SK-N-SH treated with all-trans-retinoic acid at 6 μM for 48 hours (cell line): ENCODE results near the gene HS3ST3B1.

Experiments
- ATAC-seq: fragments of 200-7000 bp; cut with Tn5 transposase; 3 replicates; pipeline ENCODE4 v1.9.1; 2020; ENCODE audit warnings: mild to moderate bottlenecking, moderate library complexity
- ARNTL ChIP-seq: fragments of 450-650 bp; formaldehyde crosslinking; IDR thresholded peaks from 2 replicates; pipeline ENCODE4 v1.5.0; 2020; ENCODE audit warnings: low read depth, mild to moderate bottlenecking, moderate library complexity, borderline replicate concordance
- BACH2 ChIP-seq: fragments of 250-450 bp; sonication (Bioruptor Pico); IDR thresholded peaks from 2 replicates; pipeline ENCODE4 v1.9.0; 2021; ENCODE audit warnings: mild to moderate bottlenecking, borderline replicate concordance
- ESRRG ChIP-seq: fragments of 250-450 bp; sonication (Bioruptor Pico); IDR thresholded peaks from 2 replicates; pipeline ENCODE4 v1.6.1; 2021; ENCODE audit warnings: mild to moderate bottlenecking
- ISL1 ChIP-seq: fragments of 250-450 bp; sonication (Bioruptor Pico); IDR thresholded peaks from 2 replicates; pipeline ENCODE4 v2.1.2; 2022; ENCODE audit warnings: mild to moderate bottlenecking, moderate library complexity
- OSR1 ChIP-seq: fragments of 250-450 bp; sonication (Bioruptor Pico); IDR thresholded peaks from 2 replicates; pipeline ENCODE4 v1.8.0; 2022; ENCODE audit warnings: moderate library complexity, mild to moderate bottlenecking, inconsistent platforms
- SNAI2 ChIP-seq: fragments of 250-450 bp; sonication (Bioruptor Pico); IDR thresholded peaks from 2 replicates; pipeline ENCODE4 v1.5.0; 2020; ENCODE audit warnings: mild to moderate bottlenecking, moderate library complexity
- TCF4 ChIP-seq: fragments of 250-450 bp; sonication (Bioruptor Pico); IDR thresholded peaks from 2 replicates; pipeline ENCODE4 v1.8.0; 2021; ENCODE audit warnings: mild to moderate bottlenecking, moderate library complexity, borderline replicate concordance
- ZFP3 ChIP-seq: fragments of 250-450 bp; sonication (Bioruptor Pico); IDR thresholded peaks from 2 replicates; pipeline ENCODE4 v1.5.0; 2020; ENCODE audit warnings: mild to moderate bottlenecking, moderate library complexity
- ZNF565 ChIP-seq: fragments of 450-650 bp; formaldehyde crosslinking; conservative IDR thresholded peaks from 2 replicates; pipeline ENCODE4 v1.5.0; 2020; ENCODE audit warnings: low read depth, mild to moderate bottlenecking, moderate library complexity
- ZNF70 ChIP-seq: fragments of 450-650 bp; formaldehyde crosslinking; IDR thresholded peaks from 2 replicates; pipeline ENCODE4 v1.5.0; 2020; ENCODE audit warnings: mild to moderate bottlenecking, moderate library complexity
- ZNF8 ChIP-seq: fragments of 450-650 bp; formaldehyde crosslinking; IDR thresholded peaks from 2 replicates; pipeline ENCODE4 v1.5.0; 2020; ENCODE audit warnings: mild to moderate bottlenecking, moderate library complexity
- TF ChIP-seq, protein P1 (sequence below): fragments of 250-450 bp; sonication (Bioruptor Pico); IDR thresholded peaks from 2 replicates; pipeline ENCODE4 v1.8.0; 2020; ENCODE audit warnings: mild to moderate bottlenecking, moderate library complexity, borderline replicate concordance
- TF ChIP-seq, protein P2 (sequence below): fragments of 250-450 bp; sonication (Bioruptor Pico); IDR thresholded peaks from 2 replicates; pipeline ENCODE4 v1.5.0; 2020; ENCODE audit warnings: mild to moderate bottlenecking, moderate library complexity
- TF ChIP-seq, protein P3 (sequence below): fragments of 250-450 bp; sonication (Bioruptor Pico); IDR thresholded peaks from 2 replicates; pipeline ENCODE4 v1.8.0; 2021; ENCODE audit warnings: low read depth, mild to moderate bottlenecking, moderate library complexity, borderline replicate concordance
- TF ChIP-seq, protein P4 (sequence below): fragments of 250-450 bp; sonication (Bioruptor Pico); IDR thresholded peaks from 2 replicates; pipeline ENCODE4 v1.5.1; 2020; ENCODE audit warnings: low read depth, mild to moderate bottlenecking, moderate library complexity

The HS3ST3B1 gene

DNA sequence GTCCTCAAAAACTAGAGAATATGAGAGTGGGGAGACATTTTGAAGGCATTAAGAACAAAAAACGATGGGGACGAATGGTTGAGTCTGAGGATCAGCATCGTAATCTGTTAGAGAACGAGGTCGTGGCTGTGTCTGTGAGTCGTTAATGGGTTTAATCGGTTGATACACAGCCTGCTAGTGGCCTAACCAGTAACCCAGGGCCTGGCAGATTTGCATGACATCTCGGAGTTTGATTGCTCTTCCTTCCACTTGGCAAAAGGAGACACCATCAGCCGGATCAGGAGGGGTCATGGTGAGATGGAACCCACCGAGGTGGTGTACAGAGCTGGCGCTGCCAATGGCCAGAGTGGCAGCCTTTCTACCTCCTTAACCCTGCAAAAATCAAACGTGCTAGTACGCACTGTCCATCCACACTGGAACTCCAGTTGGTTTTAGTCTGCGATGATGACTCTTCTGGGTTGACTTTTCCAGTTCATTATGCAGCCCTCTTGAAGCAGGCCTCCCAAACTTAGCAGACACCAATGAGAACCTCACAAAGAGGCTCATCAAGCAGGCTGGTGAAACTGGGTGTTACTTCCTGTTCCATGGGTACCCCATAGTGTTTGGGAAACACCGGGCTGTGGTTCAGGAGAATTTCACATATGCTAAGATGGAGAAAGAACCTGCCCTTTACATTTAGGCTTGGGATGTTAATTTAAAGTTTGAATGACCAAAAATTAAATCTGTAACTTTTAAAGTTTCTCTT lies 4.1 kb downstream of the HS3ST3B1 start:
- no peak for ATAC-seq
- TF ChIP-seq ZNF70 (CRISPR knock-in tag) = no peak
- TF ChIP-seq, protein P1, sequence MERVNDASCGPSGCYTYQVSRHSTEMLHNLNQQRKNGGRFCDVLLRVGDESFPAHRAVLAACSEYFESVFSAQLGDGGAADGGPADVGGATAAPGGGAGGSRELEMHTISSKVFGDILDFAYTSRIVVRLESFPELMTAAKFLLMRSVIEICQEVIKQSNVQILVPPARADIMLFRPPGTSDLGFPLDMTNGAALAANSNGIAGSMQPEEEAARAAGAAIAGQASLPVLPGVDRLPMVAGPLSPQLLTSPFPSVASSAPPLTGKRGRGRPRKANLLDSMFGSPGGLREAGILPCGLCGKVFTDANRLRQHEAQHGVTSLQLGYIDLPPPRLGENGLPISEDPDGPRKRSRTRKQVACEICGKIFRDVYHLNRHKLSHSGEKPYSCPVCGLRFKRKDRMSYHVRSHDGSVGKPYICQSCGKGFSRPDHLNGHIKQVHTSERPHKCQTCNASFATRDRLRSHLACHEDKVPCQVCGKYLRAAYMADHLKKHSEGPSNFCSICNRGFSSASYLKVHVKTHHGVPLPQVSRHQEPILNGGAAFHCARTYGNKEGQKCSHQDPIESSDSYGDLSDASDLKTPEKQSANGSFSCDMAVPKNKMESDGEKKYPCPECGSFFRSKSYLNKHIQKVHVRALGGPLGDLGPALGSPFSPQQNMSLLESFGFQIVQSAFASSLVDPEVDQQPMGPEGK = no peak
- TF ChIP-seq, protein P2, sequence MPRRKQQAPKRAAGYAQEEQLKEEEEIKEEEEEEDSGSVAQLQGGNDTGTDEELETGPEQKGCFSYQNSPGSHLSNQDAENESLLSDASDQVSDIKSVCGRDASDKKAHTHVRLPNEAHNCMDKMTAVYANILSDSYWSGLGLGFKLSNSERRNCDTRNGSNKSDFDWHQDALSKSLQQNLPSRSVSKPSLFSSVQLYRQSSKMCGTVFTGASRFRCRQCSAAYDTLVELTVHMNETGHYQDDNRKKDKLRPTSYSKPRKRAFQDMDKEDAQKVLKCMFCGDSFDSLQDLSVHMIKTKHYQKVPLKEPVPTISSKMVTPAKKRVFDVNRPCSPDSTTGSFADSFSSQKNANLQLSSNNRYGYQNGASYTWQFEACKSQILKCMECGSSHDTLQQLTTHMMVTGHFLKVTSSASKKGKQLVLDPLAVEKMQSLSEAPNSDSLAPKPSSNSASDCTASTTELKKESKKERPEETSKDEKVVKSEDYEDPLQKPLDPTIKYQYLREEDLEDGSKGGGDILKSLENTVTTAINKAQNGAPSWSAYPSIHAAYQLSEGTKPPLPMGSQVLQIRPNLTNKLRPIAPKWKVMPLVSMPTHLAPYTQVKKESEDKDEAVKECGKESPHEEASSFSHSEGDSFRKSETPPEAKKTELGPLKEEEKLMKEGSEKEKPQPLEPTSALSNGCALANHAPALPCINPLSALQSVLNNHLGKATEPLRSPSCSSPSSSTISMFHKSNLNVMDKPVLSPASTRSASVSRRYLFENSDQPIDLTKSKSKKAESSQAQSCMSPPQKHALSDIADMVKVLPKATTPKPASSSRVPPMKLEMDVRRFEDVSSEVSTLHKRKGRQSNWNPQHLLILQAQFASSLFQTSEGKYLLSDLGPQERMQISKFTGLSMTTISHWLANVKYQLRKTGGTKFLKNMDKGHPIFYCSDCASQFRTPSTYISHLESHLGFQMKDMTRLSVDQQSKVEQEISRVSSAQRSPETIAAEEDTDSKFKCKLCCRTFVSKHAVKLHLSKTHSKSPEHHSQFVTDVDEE (CRISPR knock-in tag) = no peak
- no peak for TF ChIP-seq ARNTL

DNA sequence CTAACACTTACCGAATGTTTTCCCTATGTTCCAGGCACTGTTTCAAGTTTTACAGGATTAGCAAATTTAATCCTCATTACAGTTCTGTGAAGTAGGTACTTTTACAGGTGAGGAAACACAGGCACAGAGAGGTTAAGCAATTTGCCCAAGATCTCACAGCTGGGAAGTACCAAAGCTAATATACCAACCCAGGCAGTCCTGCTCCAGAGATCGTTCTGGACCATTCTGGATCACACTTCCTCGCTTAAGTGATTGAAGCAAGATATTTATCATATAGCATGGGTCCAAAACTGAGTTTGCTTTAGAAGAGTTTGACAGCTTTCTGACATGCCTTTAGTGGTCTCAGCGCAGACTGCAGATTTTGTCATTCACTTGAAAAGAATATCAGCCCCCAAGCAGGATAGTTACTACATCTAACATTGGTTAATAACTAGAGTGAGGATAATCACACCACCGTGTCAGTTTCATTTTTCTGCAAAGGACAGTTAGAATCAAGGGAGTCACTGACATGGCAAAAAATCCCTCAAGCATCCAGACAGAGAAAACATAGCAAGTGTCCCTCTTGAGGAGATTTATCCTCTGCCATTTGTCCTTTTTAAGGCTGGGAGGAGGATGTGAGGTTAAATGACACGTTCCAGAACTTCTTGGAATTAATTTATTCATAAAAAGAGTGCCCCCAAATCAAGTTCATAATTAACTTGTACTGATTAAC lies 5.1 kb downstream of the HS3ST3B1 start:
- ATAC-seq = no peak
- TF ChIP-seq ZNF565 (CRISPR knock-in tag) = no peak
- TF ChIP-seq, protein P3, sequence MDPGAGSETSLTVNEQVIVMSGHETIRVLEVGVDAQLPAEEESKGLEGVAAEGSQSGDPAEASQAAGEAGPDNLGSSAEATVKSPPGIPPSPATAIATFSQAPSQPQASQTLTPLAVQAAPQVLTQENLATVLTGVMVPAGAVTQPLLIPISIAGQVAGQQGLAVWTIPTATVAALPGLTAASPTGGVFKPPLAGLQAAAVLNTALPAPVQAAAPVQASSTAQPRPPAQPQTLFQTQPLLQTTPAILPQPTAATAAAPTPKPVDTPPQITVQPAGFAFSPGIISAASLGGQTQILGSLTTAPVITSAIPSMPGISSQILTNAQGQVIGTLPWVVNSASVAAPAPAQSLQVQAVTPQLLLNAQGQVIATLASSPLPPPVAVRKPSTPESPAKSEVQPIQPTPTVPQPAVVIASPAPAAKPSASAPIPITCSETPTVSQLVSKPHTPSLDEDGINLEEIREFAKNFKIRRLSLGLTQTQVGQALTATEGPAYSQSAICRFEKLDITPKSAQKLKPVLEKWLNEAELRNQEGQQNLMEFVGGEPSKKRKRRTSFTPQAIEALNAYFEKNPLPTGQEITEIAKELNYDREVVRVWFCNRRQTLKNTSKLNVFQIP = no peak

DNA sequence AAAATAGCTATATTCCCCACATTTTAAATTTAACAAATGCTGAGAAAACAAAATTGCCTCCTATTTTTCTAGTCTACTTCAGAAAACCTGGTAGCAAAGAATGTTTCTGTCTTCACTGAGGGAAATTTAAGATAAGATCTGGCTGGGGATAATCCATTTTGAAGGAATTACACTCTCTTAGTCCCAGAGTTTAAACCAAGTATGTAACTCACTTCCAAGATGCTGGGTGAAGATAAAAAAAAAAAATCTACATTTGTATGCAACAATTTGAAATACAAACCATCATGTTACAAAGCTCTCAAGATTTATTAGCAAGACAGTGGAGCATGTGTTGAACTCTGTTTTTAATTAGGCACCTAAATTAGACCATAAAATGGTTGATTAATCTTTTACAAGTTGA lies 5.7 kb downstream of the HS3ST3B1 start:
- no peak for ATAC-seq
- TF ChIP-seq SNAI2 = no peak
- no peak for TF ChIP-seq TCF4 (CRISPR knock-in tag)
- no peak for TF ChIP-seq ZFP3 (CRISPR knock-in tag)
- no peak for TF ChIP-seq ESRRG (CRISPR knock-in tag)
- no peak for TF ChIP-seq BACH2
- no peak for TF ChIP-seq ARNTL
- TF ChIP-seq, protein P2 (CRISPR knock-in tag) = no peak
- TF ChIP-seq OSR1 (CRISPR knock-in tag) = no peak
- TF ChIP-seq ISL1 (CRISPR knock-in tag) = no peak
- TF ChIP-seq, protein P4, sequence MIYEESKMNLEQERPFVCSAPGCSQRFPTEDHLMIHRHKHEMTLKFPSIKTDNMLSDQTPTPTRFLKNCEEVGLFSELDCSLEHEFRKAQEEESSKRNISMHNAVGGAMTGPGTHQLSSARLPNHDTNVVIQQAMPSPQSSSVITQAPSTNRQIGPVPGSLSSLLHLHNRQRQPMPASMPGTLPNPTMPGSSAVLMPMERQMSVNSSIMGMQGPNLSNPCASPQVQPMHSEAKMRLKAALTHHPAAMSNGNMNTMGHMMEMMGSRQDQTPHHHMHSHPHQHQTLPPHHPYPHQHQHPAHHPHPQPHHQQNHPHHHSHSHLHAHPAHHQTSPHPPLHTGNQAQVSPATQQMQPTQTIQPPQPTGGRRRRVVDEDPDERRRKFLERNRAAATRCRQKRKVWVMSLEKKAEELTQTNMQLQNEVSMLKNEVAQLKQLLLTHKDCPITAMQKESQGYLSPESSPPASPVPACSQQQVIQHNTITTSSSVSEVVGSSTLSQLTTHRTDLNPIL = no peak
- TF ChIP-seq ZNF8 (CRISPR knock-in tag) = no peak

DNA sequence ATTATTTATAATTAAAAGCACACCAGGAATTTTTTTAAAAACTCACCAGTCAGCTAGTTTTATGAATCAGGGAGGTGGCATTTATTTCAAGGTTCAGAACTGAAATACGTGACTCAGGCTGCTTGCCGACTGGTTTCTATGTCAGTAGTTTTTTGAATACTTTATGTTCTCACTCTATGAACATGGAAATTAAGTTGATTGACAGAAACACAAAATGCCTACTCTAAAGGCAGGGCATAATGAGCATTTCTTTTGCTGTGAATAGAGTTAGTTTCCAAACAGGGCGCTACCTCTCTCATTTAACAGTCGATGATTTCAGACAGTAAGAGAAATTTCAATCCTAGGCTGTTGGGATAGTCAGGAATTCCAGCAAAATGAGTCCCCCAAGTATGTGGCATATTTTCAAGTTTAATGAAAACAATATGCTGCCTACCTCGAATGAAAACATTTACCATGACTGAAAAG lies 6.7 kb downstream of the HS3ST3B1 start:
- no peak for ATAC-seq
- no peak for TF ChIP-seq ESRRG (CRISPR knock-in tag)
- no peak for TF ChIP-seq BACH2
